K562 (cell line): ENCODE results near the gene FSHR. TPM values are rescaled to one million over a fixed set of nuclear protein-coding genes. Genes with fewer than 3 reads are reported as not detected.

ENCODE experiments used
- ATAC-seq: fragments of 200-7000 bp; cut with Tn5 transposase; 3 replicates; pipeline ENCODE4 v1.9.1; 2020; ENCODE audit warnings: moderate library complexity
- BruUV-seq: library from RNA; stranded (reverse); fragments of 400-500 nt; replicated peaks from 2 replicates; lab custom pipeline; 2021; lab: Mats Ljungman, UMichigan
- CTCF ChIA-PET: fragments of 300-600 bp; formaldehyde crosslinking; extraction: SDS; loops from one replicate; lab custom pipeline; 2021; ENCODE audit warnings: low intra/inter-chr PET ratio; lab: Yijun Ruan, JAX
- POLR2A ChIA-PET: fragments of 300-600, 350-650 bp; sonication (Branson Sonifier 250); formaldehyde crosslinking; extraction: SDS; loops from one replicate; lab custom pipeline; 2021; ENCODE audit warnings: antibody characterized with exemption, inconsistent platforms; lab: Yijun Ruan, JAX
- DNase-seq, 4 experiments: peaks; one replicate each; pipeline versions ENCODE4 v3.0.0 to v3.0.0-alpha.2; 2011 to 2018; ENCODE audit warnings: low spot score in 3 of 4, mixed read lengths in 3 of 4; ENCODE audit errors: extremely low read depth in 1 of 4
- FAIRE-seq: peaks from 2 replicates; lab custom pipeline; 2011; peaks lifted over from hg19 to GRCh38; lab: Jason Lieb, UNC
- H2AFZ ChIP-seq: 2 replicates; pipeline ENCODE4 v1.6.0; 2011; ENCODE audit warnings: low read depth, low read length, control low read depth, inconsistent platforms
- H3K27ac ChIP-seq: fragments of 200-600 bp; 3 replicates; pipeline ENCODE4 v1.8.0; 2011; ENCODE audit warnings: low read depth, mild to moderate bottlenecking, control low read depth, inconsistent platforms, low read length, moderate library complexity, mixed read lengths; ENCODE audit errors: extremely low read depth
- H3K27me3 ChIP-seq, 2 experiments: fragments of 300-600 bp in 1 of 2; 2 replicates in 1 of 2; 3 replicates in 1 of 2; pipeline versions ENCODE4 v1.6.0 to v1.8.0; 2011; ENCODE audit warnings: inconsistent platforms in 2 of 2, low read length in 2 of 2, mild to moderate bottlenecking in 1 of 2, mixed read lengths in 1 of 2, moderate library complexity in 1 of 2; ENCODE audit not compliant: control insufficient read depth in 2 of 2, insufficient read depth in 2 of 2
- H3K36me3 ChIP-seq: fragments of 300-600 bp; 3 replicates; pipeline ENCODE4 v1.8.0; 2011; ENCODE audit warnings: mild to moderate bottlenecking, low read length, inconsistent platforms; ENCODE audit not compliant: control insufficient read depth, insufficient read depth
- H3K4me1 ChIP-seq, 2 experiments: fragments of 200-600 bp in 1 of 2; replicated peaks in 1 of 2; 2 replicates in 1 of 2; 3 replicates in 1 of 2; pipeline versions ENCODE4 v1.5.1 to v1.8.0; 2011; ENCODE audit warnings: inconsistent platforms in 2 of 2, low read length in 2 of 2, mild to moderate bottlenecking in 1 of 2, mixed read lengths in 1 of 2, moderate library complexity in 1 of 2; ENCODE audit not compliant: control insufficient read depth in 2 of 2, insufficient read depth in 2 of 2
- H3K4me2 ChIP-seq: 2 replicates; pipeline ENCODE4 v1.6.1; 2011; ENCODE audit warnings: low read length, control low read depth, inconsistent platforms, mixed read lengths; ENCODE audit not compliant: insufficient read depth
- H3K4me3 ChIP-seq: fragments of 200-600 bp; sonication (generic), shearing (Covaris generic); 2 replicates; pipeline ENCODE4 v1.5.1; 2016; ENCODE audit warnings: control low read depth, inconsistent platforms
- H3K79me2 ChIP-seq: fragments of 200-600 bp; 3 replicates; pipeline ENCODE4 v1.8.0; 2011; ENCODE audit warnings: low read length, inconsistent platforms; ENCODE audit not compliant: control insufficient read depth, insufficient read depth
- H3K9ac ChIP-seq, 2 experiments: 2 replicates each; pipeline versions ENCODE4 v1.6.0 to v1.6.1; 2011; ENCODE audit warnings: low read depth in 2 of 2, low read length in 2 of 2, control low read depth in 1 of 2, inconsistent platforms in 1 of 2, mild to moderate bottlenecking in 1 of 2, mixed read lengths in 1 of 2; ENCODE audit not compliant: insufficient read depth in 1 of 2
- H3K9me1 ChIP-seq: one replicate; pipeline ENCODE4 v1.6.0; 2011; ENCODE audit warnings: inconsistent platforms, mild to moderate bottlenecking, low read length, moderate library complexity; ENCODE audit not compliant: control insufficient read depth, insufficient read depth
- H3K9me3 ChIP-seq: replicated peaks from 2 replicates; pipeline ENCODE4 v1.5.1; 2011; ENCODE audit warnings: low read depth, low read length, inconsistent platforms; ENCODE audit not compliant: control insufficient read depth, insufficient read depth
- H4K20me1 ChIP-seq: replicated peaks from 2 replicates; pipeline ENCODE4 v1.6.1; 2011; ENCODE audit warnings: low read length, inconsistent platforms, mixed read lengths; ENCODE audit not compliant: control insufficient read depth, insufficient read depth
- HDAC2 ChIP-seq: fragments of 450-650 bp; IDR thresholded peaks from 2 replicates; pipeline ENCODE4 v1.6.1; 2016; ENCODE audit warnings: mild to moderate bottlenecking
- IRF2 ChIP-seq: sonication (generic); formaldehyde crosslinking; IDR thresholded peaks from 2 replicates; pipeline ENCODE4 v1.8.1; 2022; ENCODE audit warnings: mild to moderate bottlenecking, missing genetic modification reagents
- JUN ChIP-seq, 2 experiments: sonication (generic) in 1 of 2; formaldehyde crosslinking in 1 of 2; IDR thresholded peaks; 2 replicates each; pipeline versions ENCODE4 v1.6.1 to v1.8.0; 2012 to 2022; ENCODE audit warnings: borderline replicate concordance in 2 of 2, mild to moderate bottlenecking in 2 of 2, improper control_type of control experiment in 1 of 2, low read depth in 1 of 2, low read length in 1 of 2, missing genetic modification reagents in 1 of 2
- MITF ChIP-seq: IDR thresholded peaks from 2 replicates; pipeline ENCODE4 v1.6.1; 2014; ENCODE audit warnings: antibody characterized with exemption
- NRF1 ChIP-seq, 2 experiments: fragments of 450-650 bp; IDR thresholded peaks in 1 of 2; conservative IDR thresholded peaks in 1 of 2; 2 replicates each; pipeline ENCODE4 v1.6.1; 2014; ENCODE audit warnings: mild to moderate bottlenecking in 2 of 2
- SAFB ChIP-seq: fragments of 200-400 bp; formaldehyde crosslinking; IDR thresholded peaks from 2 replicates; pipeline ENCODE4 v1.6.1; 2017; ENCODE audit warnings: low read depth, low read length, borderline replicate concordance
- WGBS: fragments of 100-300 bp; shearing (Covaris generic); methylation state at CpG from one replicate; pipeline ENCODE4 v1.1.6; 2016; ENCODE audit warnings: low coverage, mixed read lengths; ENCODE audit not compliant: insufficient coverage; ENCODE audit errors: missing lambda C conversion rate; 5-methylcytosine and 5-hydroxymethylcytosine counted together
- in situ Hi-C: fragments of 300-500 bp; cut with MboI; formaldehyde crosslinking; loops from 4 replicates; pipeline ENCODE4 v1.15.0; 2018; ENCODE audit warnings: inconsistent platforms, mixed read lengths
- intact Hi-C: fragments of 100-400 bp; cut with micrococcal nuclease; formaldehyde crosslinking; loops from 2 replicates; pipeline ENCODE4 v1.14.2; 2022
- polyA plus RNA-seq, 8 experiments: library from polyadenylated mRNA; depleted of rRNA in 4 of 8; stranded (reverse) in 5 of 8; unstranded in 3 of 8; fragments of >200 nt; fragmentation: Nextera tagmentation in 2 of 8; fragmentation: Illumina TruSeq in 1 of 8; extraction: Ambion mirVana in 2 of 8; extraction: Trizol in 1 of 8; gene quantifications; 2 replicates each; pipeline versions ENCODE4 v1.2.1 to v1.2.3, GENCODE V29; 2011 to 2014; ENCODE audit warnings: inconsistent platforms in 1 of 8, missing spikeins in 1 of 8
- total RNA-seq, 7 experiments: library from RNA; depleted of rRNA in 6 of 7; stranded (reverse); fragments of >200 nt in 6 of 7; fragmentation: Illumina TruSeq in 2 of 7; extraction: Trizol in 2 of 7; gene quantifications; 2 replicates each; pipeline versions ENCODE4 v1.2.1 to v1.2.3, GENCODE V29; 2011 to 2021; ENCODE audit warnings: low replicate concordance in 1 of 7
- TF ChIP-seq, protein P1 (sequence below), 3 experiments: IDR thresholded peaks in 2 of 3; conservative IDR thresholded peaks in 1 of 3; 2 replicates each; pipeline ENCODE4 v1.5.1; 2011 to 2012; ENCODE audit warnings: low read length in 3 of 3, mild to moderate bottlenecking in 3 of 3, control low read depth in 2 of 3, improper control_type of control experiment in 1 of 3, inconsistent platforms in 1 of 3, low read depth in 1 of 3, mixed read lengths in 1 of 3, moderate library complexity in 1 of 3; ENCODE audit not compliant: insufficient read depth in 2 of 3

Gene FSHR
- total and polyA plus RNA-seq, 9 of the 15 experiments (the other 6 are each of a cell fraction or from before 2014, with no cell fraction given): not detected

- TF ChIP-seq, protein P1, sequence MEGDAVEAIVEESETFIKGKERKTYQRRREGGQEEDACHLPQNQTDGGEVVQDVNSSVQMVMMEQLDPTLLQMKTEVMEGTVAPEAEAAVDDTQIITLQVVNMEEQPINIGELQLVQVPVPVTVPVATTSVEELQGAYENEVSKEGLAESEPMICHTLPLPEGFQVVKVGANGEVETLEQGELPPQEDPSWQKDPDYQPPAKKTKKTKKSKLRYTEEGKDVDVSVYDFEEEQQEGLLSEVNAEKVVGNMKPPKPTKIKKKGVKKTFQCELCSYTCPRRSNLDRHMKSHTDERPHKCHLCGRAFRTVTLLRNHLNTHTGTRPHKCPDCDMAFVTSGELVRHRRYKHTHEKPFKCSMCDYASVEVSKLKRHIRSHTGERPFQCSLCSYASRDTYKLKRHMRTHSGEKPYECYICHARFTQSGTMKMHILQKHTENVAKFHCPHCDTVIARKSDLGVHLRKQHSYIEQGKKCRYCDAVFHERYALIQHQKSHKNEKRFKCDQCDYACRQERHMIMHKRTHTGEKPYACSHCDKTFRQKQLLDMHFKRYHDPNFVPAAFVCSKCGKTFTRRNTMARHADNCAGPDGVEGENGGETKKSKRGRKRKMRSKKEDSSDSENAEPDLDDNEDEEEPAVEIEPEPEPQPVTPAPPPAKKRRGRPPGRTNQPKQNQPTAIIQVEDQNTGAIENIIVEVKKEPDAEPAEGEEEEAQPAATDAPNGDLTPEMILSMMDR (IDR thresholded peaks at IDR 0.05 in 2 of 3, conservative IDR thresholded peaks at IDR 0.05 in 1 of 3; ENCODE audit: insufficient read depth in 2 of 3, low read depth in 1 of 3, low read length in 3 of 3): peak; percentile 64 to 79 (median 78)
These were observed 207.8 kb downstream of the FSHR start (continued) for GRCh38 chr2:48946449-48947048.

DNA sequence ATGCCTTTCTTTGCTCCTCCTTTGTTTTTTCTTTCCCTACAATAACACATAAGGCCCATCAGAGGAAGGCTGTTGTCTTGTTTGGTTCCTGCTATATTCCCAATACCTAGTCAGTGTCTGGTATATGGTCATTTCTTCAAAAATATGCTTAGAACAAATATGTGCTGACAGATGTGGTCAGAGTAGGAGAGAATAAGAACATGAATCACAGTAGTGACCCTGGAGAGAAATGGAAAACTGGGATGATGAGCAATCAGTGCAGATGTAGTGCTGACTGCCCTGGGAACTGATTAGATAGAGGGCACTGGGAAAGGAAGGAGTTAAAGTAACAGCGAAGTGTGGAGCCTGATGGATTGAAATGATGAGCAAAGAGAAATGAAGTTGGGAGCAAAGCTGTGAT is 209.4 kb downstream of the FSHR start:
- CTCF ChIA-PET: no interaction called here
- intact Hi-C loops: loop anchor here (5.0 to 10.0 kb wide), 2 partner anchors 343 to 1200 kb away; no protein-coding TSS in a partner anchor

More for the DNA sequence above, 209.4 kb downstream of the FSHR start:
- H3K4me3 ChIP-seq: no peak overlapping the region
- no peak for ATAC-seq
- BruUV-seq: no TSS peak
- in situ Hi-C loops: no loop called here
- no peaks in the 10 kb centered on the region for H3K27me3 ChIP-seq
- H3K4me2 ChIP-seq: no peak overlapping the region
- H3K36me3 ChIP-seq: no peaks in the 10 kb centered on the region
- TF ChIP-seq SAFB (no peak), HDAC2 (no peak), IRF2 (CRISPR knock-in tag) (no peak), MITF (no peak), JUN (IDR thresholded peaks at IDR 0.05; ENCODE audit: borderline replicate concordance, low read depth, low read length) (no peak), JUN (CRISPR knock-in tag; IDR thresholded peaks at IDR 0.05; ENCODE audit: borderline replicate concordance) (no peak), NRF1 (conservative IDR thresholded peaks at IDR 0.05 in 1 of 2, IDR thresholded peaks at IDR 0.05 in 1 of 2) (no peak)
- no peak overlapping the region for H2AFZ ChIP-seq
- no peak overlapping the region for H3K9ac ChIP-seq
- no peaks in the 10 kb centered on the region for H3K9me3 ChIP-seq
- H3K79me2 ChIP-seq: no peaks in the 10 kb centered on the region
- H3K9me1 ChIP-seq: no peaks in the 10 kb centered on the region
- WGBS: 8% methylated on average over 1 of the region's 1 CpG
- H4K20me1 ChIP-seq: no peaks in the 10 kb centered on the region
- no peaks in the 10 kb centered on the region for H3K4me1 ChIP-seq
- POLR2A ChIA-PET: interaction anchor here (1.6 kb wide), 1 partner anchor 12 kb away, joined by 5 read pairs; no protein-coding TSS in a partner anchor
- DNase-seq: no peak
- FAIRE-seq: no peak
- no peak overlapping the region for H3K27ac ChIP-seq
